RWPE2 (cell line): ENCODE measurements around the gene C6orf132.
"Not testable (repeated sequence)": the region's sequence is repeated elsewhere in the genome, so short reads cannot be mapped to it uniquely, and the experiment has no call there.

ENCODE experiments used
- ATAC-seq: fragments of 200-7000 bp; cut with Tn5 transposase; 3 replicates; pipeline ENCODE4 v1.9.1; 2021; ENCODE audit warnings: low read depth
- DNase-seq: peaks from one replicate; pipeline ENCODE4 v3.0.0-alpha.2; 2020; ENCODE audit warnings: low spot score
- H3K27ac ChIP-seq: fragments of 450-650 bp; 2 replicates; pipeline ENCODE4 v1.5.1; 2017; ENCODE audit warnings: mild to moderate bottlenecking; ENCODE audit not compliant: poor library complexity, severe bottlenecking
- H3K27me3 ChIP-seq: fragments of 250-450 bp; sonication (Bioruptor Pico); 2 replicates; pipeline ENCODE4 v1.5.1; 2021; ENCODE audit warnings: mild to moderate bottlenecking, moderate library complexity; ENCODE audit not compliant: insufficient read depth, poor library complexity, severe bottlenecking
- H3K36me3 ChIP-seq: fragments of 250-450 bp; sonication (Bioruptor Pico); 2 replicates; pipeline ENCODE4 v1.5.1; 2020; ENCODE audit warnings: low read depth, mild to moderate bottlenecking, moderate library complexity
- H3K4me1 ChIP-seq: fragments of 250-450 bp; sonication (Bioruptor Pico); 2 replicates; pipeline ENCODE4 v1.5.1; 2021; ENCODE audit warnings: mild to moderate bottlenecking, moderate library complexity; ENCODE audit not compliant: insufficient read depth, poor library complexity, severe bottlenecking
- H3K4me3 ChIP-seq: fragments of 250-450 bp; sonication (Bioruptor Pico); 2 replicates; pipeline ENCODE4 v1.5.1; 2021; ENCODE audit warnings: mild to moderate bottlenecking, moderate library complexity; ENCODE audit not compliant: severe bottlenecking
- H3K9me3 ChIP-seq: fragments of 250-450 bp; sonication (Bioruptor Pico); 2 replicates; pipeline ENCODE4 v1.5.1; 2021; ENCODE audit warnings: mild to moderate bottlenecking, moderate library complexity; ENCODE audit not compliant: severe bottlenecking
- CTCF ChIP-seq: fragments of 450-650 bp; IDR thresholded peaks from one replicate; pipeline ENCODE4 v1.5.1; 2017; ENCODE audit warnings: mild to moderate bottlenecking, moderate library complexity; ENCODE audit not compliant: poor library complexity, severe bottlenecking

Gene C6orf132

GRCh38 chr6:42158011-42158410, 15.6 kb upstream of the C6orf132 start:
- H3K4me3 ChIP-seq, result no peak overlapping the region
- H3K9me3 ChIP-seq, result no peaks in the 10 kb centered on the region
- TF ChIP-seq CTCF, result no peak
- no peaks in the 10 kb centered on the region for H3K27me3 ChIP-seq
- H3K4me1 ChIP-seq, result no peaks in the 10 kb centered on the region
- no peak for DNase-seq
- peak; percentile 60 for ATAC-seq
- H3K36me3 ChIP-seq, result no peaks in the 10 kb centered on the region
- no peak overlapping the region for H3K27ac ChIP-seq

GRCh38 chr6:42156638-42157037, 14.2 kb upstream of the C6orf132 start:
- no peaks in the 10 kb centered on the region for H3K36me3 ChIP-seq
- DNase-seq, result no peak
- H3K9me3 ChIP-seq, result no peaks in the 10 kb centered on the region
- H3K4me3 ChIP-seq, result no peak overlapping the region
- H3K4me1 ChIP-seq, result no peaks in the 10 kb centered on the region
- no peak for ATAC-seq
- TF ChIP-seq CTCF, result no peak
- H3K27ac ChIP-seq, result no peak overlapping the region
- H3K27me3 ChIP-seq, result no peaks in the 10 kb centered on the region

GRCh38 chr6:42155293-42155692, 12.9 kb upstream of the C6orf132 start:
- no peak for ATAC-seq
- no peak for DNase-seq
- Histone ChIP-seq H3K9me3 (no peaks in the 10 kb centered on the region), H3K27ac (no peak overlapping the region), H3K36me3 (no peaks in the 10 kb centered on the region), H3K4me1 (no peaks in the 10 kb centered on the region), H3K27me3 (no peaks in the 10 kb centered on the region), H3K4me3 (no peak overlapping the region)
- TF ChIP-seq CTCF, result no peak

GRCh38 chr6:42154461-42155209, 12.2 kb upstream of the C6orf132 start:
- no peak for TF ChIP-seq CTCF
- no peaks in the 10 kb centered on the region for H3K27me3 ChIP-seq
- H3K36me3 ChIP-seq, result no peaks in the 10 kb centered on the region
- no peak overlapping the region for H3K27ac ChIP-seq
- ATAC-seq, result no peak
- H3K4me1 ChIP-seq, result no peaks in the 10 kb centered on the region
- H3K9me3 ChIP-seq, result no peaks in the 10 kb centered on the region
- DNase-seq, result no peak
- no peak overlapping the region for H3K4me3 ChIP-seq

GRCh38 chr6:42153921-42154320, 11.5 kb upstream of the C6orf132 start:
- Histone ChIP-seq H3K9me3 (no peaks in the 10 kb centered on the region), H3K27me3 (no peaks in the 10 kb centered on the region), H3K4me3 (no peak overlapping the region), H3K4me1 (no peaks in the 10 kb centered on the region), H3K36me3 (no peaks in the 10 kb centered on the region), H3K27ac (no peak overlapping the region)
- no peak for ATAC-seq
- TF ChIP-seq CTCF, result no peak
- DNase-seq, result no peak

GRCh38 chr6:42152528-42153213, 10.3 kb upstream of the C6orf132 start:
- H3K27ac ChIP-seq, H3K4me1 ChIP-seq, H3K27me3 ChIP-seq, H3K4me3 ChIP-seq, H3K9me3 ChIP-seq, H3K36me3 ChIP-seq, DNase-seq: not testable (repeated sequence)
- ATAC-seq, result peak; percentile 75
